SK-N-SH (cell line): ENCODE data around the gene KYNU. TPM values are rescaled to one million over a fixed set of nuclear protein-coding genes. Genes with fewer than 3 reads are reported as not detected.

Experiments
- CTCF ChIA-PET: fragments of 300-600, 350-600 bp; formaldehyde crosslinking; extraction: SDS; loops from one replicate; lab custom pipeline; 2021; lab: Yijun Ruan, JAX
- POLR2A ChIA-PET: fragments of 350-600 bp; sonication (Branson Sonifier 250); formaldehyde crosslinking; extraction: SDS; loops from one replicate; lab custom pipeline; 2020; ENCODE audit warnings: antibody characterized with exemption, inconsistent platforms; lab: Yijun Ruan, JAX
- DNase-seq: peaks from one replicate; pipeline ENCODE4 v3.0.0; 2012
- H2AFZ ChIP-seq: fragments of 200-600 bp; sonication (generic); 2 replicates; pipeline ENCODE4 v1.8.1; 2016; ENCODE audit warnings: antibody characterized with exemption, mild to moderate bottlenecking, low read depth
- H3F3A ChIP-seq: fragments of 200-600 bp; sonication (generic); replicated peaks from 2 replicates; pipeline ENCODE3; 2016; ENCODE audit warnings: antibody characterized with exemption, mild to moderate bottlenecking; ENCODE audit not compliant: insufficient read depth
- H3K27ac ChIP-seq, 2 experiments: fragments of 200-500 bp in 1 of 2; fragments of 200-600 bp in 1 of 2; sonication (Bioruptor generic) in 1 of 2; sonication (generic), shearing (Covaris generic) in 1 of 2; 2 replicates each; pipeline versions ENCODE4 v1.5.1 to v1.6.1; 2014 to 2016; ENCODE audit warnings: low read depth in 2 of 2, inconsistent platforms in 1 of 2, low read length in 1 of 2, mild to moderate bottlenecking in 1 of 2, mixed read lengths in 1 of 2
- H3K27me3 ChIP-seq: fragments of 200-600 bp; sonication (generic), shearing (Covaris generic); 2 replicates; pipeline ENCODE4 v1.6.1; 2016; ENCODE audit warnings: mixed run types; ENCODE audit not compliant: insufficient read depth
- H3K36me3 ChIP-seq, 2 experiments: fragments of 200-500 bp in 1 of 2; fragments of 200-600 bp in 1 of 2; sonication (Bioruptor generic) in 1 of 2; sonication (generic) in 1 of 2; replicated peaks in 1 of 2; 2 replicates each; pipeline versions ENCODE3 to v1.5.1; 2014 to 2016; ENCODE audit warnings: low read length in 1 of 2, mild to moderate bottlenecking in 1 of 2; ENCODE audit not compliant: insufficient read depth in 2 of 2, control insufficient read depth in 1 of 2
- H3K4me1 ChIP-seq, 2 experiments: fragments of 200-500 bp in 1 of 2; fragments of 200-600 bp in 1 of 2; sonication (Bioruptor generic) in 1 of 2; sonication (generic), shearing (Covaris generic) in 1 of 2; 2 replicates each; pipeline versions ENCODE4 v1.5.1 to v1.6.1; 2014 to 2016; ENCODE audit warnings: low read depth in 1 of 2, low read length in 1 of 2, mixed run types in 1 of 2; ENCODE audit not compliant: insufficient read depth in 2 of 2, control insufficient read depth in 1 of 2
- H3K4me2 ChIP-seq: fragments of 200-600 bp; sonication (generic), shearing (Covaris generic); 2 replicates; pipeline ENCODE4 v1.6.1; 2017; ENCODE audit warnings: mixed run types
- H3K4me3 ChIP-seq, 2 experiments: fragments of 200-500 bp in 1 of 2; fragments of 200-600 bp in 1 of 2; sonication (Bioruptor generic) in 1 of 2; sonication (generic), shearing (Covaris generic) in 1 of 2; 2 replicates each; pipeline versions ENCODE4 v1.5.1 to v1.8.1; 2014 to 2016; ENCODE audit warnings: low read depth in 2 of 2, inconsistent platforms in 1 of 2, low read length in 1 of 2, mild to moderate bottlenecking in 1 of 2, mixed read lengths in 1 of 2, moderate library complexity in 1 of 2
- H3K79me2 ChIP-seq: fragments of 200-600 bp; sonication (generic); 2 replicates; pipeline ENCODE4 v1.8.1; 2017; ENCODE audit warnings: mild to moderate bottlenecking; ENCODE audit not compliant: insufficient read depth
- H3K9ac ChIP-seq: fragments of 200-600 bp; sonication (generic); 2 replicates; pipeline ENCODE4 v1.6.1; 2017; ENCODE audit warnings: mixed run types
- H3K9me2 ChIP-seq: fragments of 200-600 bp; sonication (generic); 2 replicates; pipeline ENCODE4 v1.6.1; 2017; ENCODE audit warnings: mixed run types
- H3K9me3 ChIP-seq: fragments of 200-600 bp; sonication (generic); 2 replicates; pipeline ENCODE4 v1.6.1; 2017; ENCODE audit warnings: mixed run types, mild to moderate bottlenecking, moderate library complexity
- H4K20me1 ChIP-seq: fragments of 200-600 bp; sonication (generic); 2 replicates; pipeline ENCODE4 v1.6.1; 2017; ENCODE audit warnings: mild to moderate bottlenecking, mixed run types; ENCODE audit not compliant: insufficient read depth
- CTCF ChIP-seq: fragments of 200-600 bp; sonication (generic); IDR thresholded peaks from 2 replicates; pipeline ENCODE4 v1.6.1; 2017; ENCODE audit warnings: antibody characterized with exemption, mild to moderate bottlenecking, moderate library complexity
- ELF1 ChIP-seq: IDR thresholded peaks from 2 replicates; pipeline ENCODE4 v1.4.0; 2012
- EP300 ChIP-seq, 2 experiments: IDR thresholded peaks; 2 replicates each; pipeline versions ENCODE4 v1.4.0 to v1.6.1; 2012; ENCODE audit warnings: borderline replicate concordance in 1 of 2, low read depth in 1 of 2, low read length in 1 of 2
- FOSL2 ChIP-seq: IDR thresholded peaks from 2 replicates; pipeline ENCODE4 v1.4.0; 2012; ENCODE audit warnings: low read depth, mild to moderate bottlenecking, moderate library complexity, borderline replicate concordance
- GABPA ChIP-seq: IDR thresholded peaks from 2 replicates; pipeline ENCODE4 v1.4.0; 2012; ENCODE audit warnings: low read depth, mild to moderate bottlenecking
- GATA2 ChIP-seq: sonication (generic); formaldehyde crosslinking; IDR thresholded peaks from 2 replicates; pipeline ENCODE4 v1.5.0; 2020; ENCODE audit warnings: mild to moderate bottlenecking, missing genetic modification reagents
- MEF2A ChIP-seq: IDR thresholded peaks from 2 replicates; pipeline ENCODE4 v1.4.0; 2012; ENCODE audit warnings: low read depth, borderline replicate concordance
- NFIC ChIP-seq: IDR thresholded peaks from 2 replicates; pipeline ENCODE4 v1.4.0; 2012; ENCODE audit warnings: borderline replicate concordance
- NRF1 ChIP-seq: IDR thresholded peaks from 2 replicates; pipeline ENCODE4 v1.6.1; 2012; ENCODE audit warnings: low read depth, mild to moderate bottlenecking, low read length
- POLR2AphosphoS5 ChIP-seq: IDR thresholded peaks from 2 replicates; pipeline ENCODE4 v1.6.1; 2012; ENCODE audit warnings: low read depth, low read length
- RFX5 ChIP-seq: IDR thresholded peaks from 2 replicates; pipeline ENCODE4 v1.6.1; 2012; ENCODE audit warnings: mild to moderate bottlenecking, improper control_type of control experiment, low read length
- SIN3A ChIP-seq: IDR thresholded peaks from 2 replicates; pipeline ENCODE4 v1.6.1; 2012; ENCODE audit warnings: low read depth, mild to moderate bottlenecking, low read length, moderate library complexity, borderline replicate concordance
- TAF1 ChIP-seq: IDR thresholded peaks from 2 replicates; pipeline ENCODE4 v1.6.1; 2012; ENCODE audit warnings: low read depth, mild to moderate bottlenecking, low read length, moderate library complexity, borderline replicate concordance
- TCF12 ChIP-seq: IDR thresholded peaks from 2 replicates; pipeline ENCODE4 v1.4.0; 2012
- ZBTB33 ChIP-seq: IDR thresholded peaks from 2 replicates; pipeline ENCODE4 v1.4.0; 2012; ENCODE audit warnings: low read depth, borderline replicate concordance
- WGBS: methylation state at CpG from one replicate; pipeline ENCODE4 v1.1.6; 2017; ENCODE audit warnings: low lambda C conversion rate; 5-methylcytosine and 5-hydroxymethylcytosine counted together
- polyA plus RNA-seq, 3 experiments: library from polyadenylated mRNA; depleted of rRNA; stranded (reverse); fragments of >200 nt; gene quantifications; 2 replicates each; pipeline ENCODE4 v1.2.3, GENCODE V29; 2012
- TF ChIP-seq, protein P1 (sequence below): IDR thresholded peaks from 2 replicates; pipeline ENCODE4 v1.6.1; 2012; ENCODE audit warnings: mild to moderate bottlenecking, low read depth, low read length, moderate library complexity
- TF ChIP-seq, protein P2 (sequence below): fragments of 150-350 bp; IDR thresholded peaks from 2 replicates; pipeline ENCODE4 v1.6.1; 2016; ENCODE audit warnings: mild to moderate bottlenecking, low read depth, low read length
- TF ChIP-seq, protein P3 (sequence below): fragments of 150-350 bp; IDR thresholded peaks from 2 replicates; pipeline ENCODE4 v1.6.1; 2017; ENCODE audit warnings: antibody characterized with exemption, low read length, low read depth, borderline replicate concordance
- TF ChIP-seq, protein P4 (sequence below): IDR thresholded peaks from 2 replicates; pipeline ENCODE4 v1.4.0; 2012; ENCODE audit warnings: low read depth

The KYNU gene
- polyA plus RNA-seq, 1 of the 3 experiments (the other 2 are of a cell fraction), result not detected

DNA sequence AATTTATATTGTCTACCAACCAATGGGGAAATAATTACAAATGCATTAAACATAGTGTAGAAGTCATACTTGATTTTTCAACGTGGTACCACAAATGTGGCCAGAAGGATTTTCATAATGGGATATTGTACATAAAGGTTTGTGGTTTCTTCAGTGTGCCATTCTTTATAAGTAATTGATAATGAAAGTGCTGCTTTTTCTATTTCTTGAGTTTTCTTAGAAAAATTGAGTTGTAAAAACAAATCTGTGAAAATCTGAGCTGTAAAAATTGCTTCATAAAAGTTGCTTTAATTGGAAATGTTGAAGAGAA, 103.6 kb downstream of the KYNU start:
- no peak overlapping the region for H3K27ac ChIP-seq
- no peak overlapping the region for H2AFZ ChIP-seq
- H4K20me1 ChIP-seq, result no peaks in the 10 kb centered on the region
- H3K4me1 ChIP-seq, result no peaks in the 10 kb centered on the region
- no peak overlapping the region for H3K9ac ChIP-seq
- H3K79me2 ChIP-seq, result no peaks in the 10 kb centered on the region
- CTCF ChIA-PET, result interaction anchor here (0.7 to 3.0 kb wide), 8 partner anchors 9 to 374 kb away, joined by 3 to 24 read pairs (median 5); no protein-coding TSS in a partner anchor
- no peak overlapping the region for H3K4me3 ChIP-seq
- H3K36me3 ChIP-seq, result no peaks in the 10 kb centered on the region
- no peaks in the 10 kb centered on the region for H3K9me2 ChIP-seq
- DNase-seq, result no peak
- H3K4me2 ChIP-seq, result no peak overlapping the region
- TF ChIP-seq, protein P1, sequence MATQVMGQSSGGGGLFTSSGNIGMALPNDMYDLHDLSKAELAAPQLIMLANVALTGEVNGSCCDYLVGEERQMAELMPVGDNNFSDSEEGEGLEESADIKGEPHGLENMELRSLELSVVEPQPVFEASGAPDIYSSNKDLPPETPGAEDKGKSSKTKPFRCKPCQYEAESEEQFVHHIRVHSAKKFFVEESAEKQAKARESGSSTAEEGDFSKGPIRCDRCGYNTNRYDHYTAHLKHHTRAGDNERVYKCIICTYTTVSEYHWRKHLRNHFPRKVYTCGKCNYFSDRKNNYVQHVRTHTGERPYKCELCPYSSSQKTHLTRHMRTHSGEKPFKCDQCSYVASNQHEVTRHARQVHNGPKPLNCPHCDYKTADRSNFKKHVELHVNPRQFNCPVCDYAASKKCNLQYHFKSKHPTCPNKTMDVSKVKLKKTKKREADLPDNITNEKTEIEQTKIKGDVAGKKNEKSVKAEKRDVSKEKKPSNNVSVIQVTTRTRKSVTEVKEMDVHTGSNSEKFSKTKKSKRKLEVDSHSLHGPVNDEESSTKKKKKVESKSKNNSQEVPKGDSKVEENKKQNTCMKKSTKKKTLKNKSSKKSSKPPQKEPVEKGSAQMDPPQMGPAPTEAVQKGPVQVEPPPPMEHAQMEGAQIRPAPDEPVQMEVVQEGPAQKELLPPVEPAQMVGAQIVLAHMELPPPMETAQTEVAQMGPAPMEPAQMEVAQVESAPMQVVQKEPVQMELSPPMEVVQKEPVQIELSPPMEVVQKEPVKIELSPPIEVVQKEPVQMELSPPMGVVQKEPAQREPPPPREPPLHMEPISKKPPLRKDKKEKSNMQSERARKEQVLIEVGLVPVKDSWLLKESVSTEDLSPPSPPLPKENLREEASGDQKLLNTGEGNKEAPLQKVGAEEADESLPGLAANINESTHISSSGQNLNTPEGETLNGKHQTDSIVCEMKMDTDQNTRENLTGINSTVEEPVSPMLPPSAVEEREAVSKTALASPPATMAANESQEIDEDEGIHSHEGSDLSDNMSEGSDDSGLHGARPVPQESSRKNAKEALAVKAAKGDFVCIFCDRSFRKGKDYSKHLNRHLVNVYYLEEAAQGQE, result no peak
- TF ChIP-seq EP300 (IDR thresholded peaks at IDR 0.05; ENCODE audit: borderline replicate concordance in 1 of 2, low read depth in 1 of 2, low read length in 1 of 2) (no peak), CTCF (peak; percentile 2; the same call in 1 of the 2 replicates)
- TF ChIP-seq, all 33 proteins: peak for 1
- Histone ChIP-seq H3K9me3 (no peaks in the 10 kb centered on the region), H3F3A (no peaks in the 10 kb centered on the region), H3K27me3 (no peaks in the 10 kb centered on the region)
- POLR2A ChIA-PET, result no interaction called here
- 0% methylated on average over 1 of the region's 1 CpG for WGBS

DNA sequence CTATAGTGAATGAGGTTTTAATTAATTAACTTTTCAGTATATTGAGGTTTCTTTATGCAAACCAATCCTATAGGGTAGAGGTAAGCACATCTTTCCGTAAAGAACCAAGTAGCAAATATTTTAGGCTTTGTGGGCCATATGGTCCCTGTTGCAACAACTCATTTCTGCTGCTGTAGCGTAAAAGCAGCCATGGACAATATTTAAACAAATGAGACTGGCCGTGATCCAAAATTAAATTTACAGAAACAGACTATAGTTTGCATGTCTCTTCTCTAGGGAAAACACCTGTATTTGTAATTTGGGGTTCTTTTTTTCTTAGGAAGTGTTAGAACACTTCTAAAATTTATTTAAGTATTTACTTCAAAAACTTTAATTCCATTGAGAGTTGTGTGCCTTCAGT, 104.3 kb downstream of the KYNU start:
- Histone ChIP-seq H3K9me3 (no peaks in the 10 kb centered on the region), H3K79me2 (no peaks in the 10 kb centered on the region), H3K27me3 (no peaks in the 10 kb centered on the region), H3F3A (no peaks in the 10 kb centered on the region), H4K20me1 (no peaks in the 10 kb centered on the region), H3K4me2 (no peak overlapping the region), H3K4me3 (no peak overlapping the region), H3K4me1 (no peaks in the 10 kb centered on the region), H3K36me3 (no peaks in the 10 kb centered on the region), H3K9me2 (no peaks in the 10 kb centered on the region), H2AFZ (no peak overlapping the region), H3K27ac (no peak overlapping the region), H3K9ac (no peak overlapping the region)
- ChIA-PET POLR2A (no interaction called here), CTCF (interaction anchor here (0.7 to 3.0 kb wide), 6 partner anchors 8 to 375 kb away, joined by 3 to 24 read pairs (median 8); no protein-coding TSS in a partner anchor)
- no peak for DNase-seq
- WGBS, result 52% methylated on average over 3 of the region's 3 CpGs
- TF ChIP-seq, protein P2, sequence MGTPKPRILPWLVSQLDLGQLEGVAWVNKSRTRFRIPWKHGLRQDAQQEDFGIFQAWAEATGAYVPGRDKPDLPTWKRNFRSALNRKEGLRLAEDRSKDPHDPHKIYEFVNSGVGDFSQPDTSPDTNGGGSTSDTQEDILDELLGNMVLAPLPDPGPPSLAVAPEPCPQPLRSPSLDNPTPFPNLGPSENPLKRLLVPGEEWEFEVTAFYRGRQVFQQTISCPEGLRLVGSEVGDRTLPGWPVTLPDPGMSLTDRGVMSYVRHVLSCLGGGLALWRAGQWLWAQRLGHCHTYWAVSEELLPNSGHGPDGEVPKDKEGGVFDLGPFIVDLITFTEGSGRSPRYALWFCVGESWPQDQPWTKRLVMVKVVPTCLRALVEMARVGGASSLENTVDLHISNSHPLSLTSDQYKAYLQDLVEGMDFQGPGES, result no peak
- no peak for TF ChIP-seq POLR2AphosphoS5
- TF ChIP-seq, protein P3, sequence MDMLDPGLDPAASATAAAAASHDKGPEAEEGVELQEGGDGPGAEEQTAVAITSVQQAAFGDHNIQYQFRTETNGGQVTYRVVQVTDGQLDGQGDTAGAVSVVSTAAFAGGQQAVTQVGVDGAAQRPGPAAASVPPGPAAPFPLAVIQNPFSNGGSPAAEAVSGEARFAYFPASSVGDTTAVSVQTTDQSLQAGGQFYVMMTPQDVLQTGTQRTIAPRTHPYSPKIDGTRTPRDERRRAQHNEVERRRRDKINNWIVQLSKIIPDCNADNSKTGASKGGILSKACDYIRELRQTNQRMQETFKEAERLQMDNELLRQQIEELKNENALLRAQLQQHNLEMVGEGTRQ, result no peak
- TF ChIP-seq SIN3A, result no peak
- no peak for TF ChIP-seq GABPA
- TF ChIP-seq NFIC, result no peak
- no peak for TF ChIP-seq NRF1
- no peak for TF ChIP-seq TCF12
- no peak for TF ChIP-seq TAF1
- TF ChIP-seq ELF1, result no peak
- TF ChIP-seq GATA2 (CRISPR knock-in tag), result no peak
- TF ChIP-seq ZBTB33, result no peak
- TF ChIP-seq MEF2A, result no peak
- TF ChIP-seq, protein P4, sequence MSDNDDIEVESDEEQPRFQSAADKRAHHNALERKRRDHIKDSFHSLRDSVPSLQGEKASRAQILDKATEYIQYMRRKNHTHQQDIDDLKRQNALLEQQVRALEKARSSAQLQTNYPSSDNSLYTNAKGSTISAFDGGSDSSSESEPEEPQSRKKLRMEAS, result no peak
- no peak for TF ChIP-seq FOSL2
- TF ChIP-seq RFX5, result no peak
